CD8-positive, alpha-beta memory T cell (primary cell): ENCODE data around the gene NIM1K. TPM values are rescaled to one million over a fixed set of nuclear protein-coding genes. Genes with fewer than 3 reads are reported as not detected.
"Not testable (repeated sequence)": the region's sequence is repeated elsewhere in the genome, so short reads cannot be mapped to it uniquely, and the experiment has no call there.

Experiments used
- CTCF ChIA-PET: fragments of 350-600 bp; sonication (Branson Sonifier 250); formaldehyde crosslinking; loops from one replicate; lab custom pipeline; 2021; ENCODE audit warnings: antibody characterized with exemption; lab: Charles Lee
- POLR2A ChIA-PET: fragments of 350-600 bp; sonication (Branson Sonifier 250); formaldehyde crosslinking; loops from one replicate; lab custom pipeline; 2021; ENCODE audit warnings: antibody characterized with exemption; lab: Charles Lee
- DNase-seq, 5 donors: peaks; one replicate each; pipeline versions ENCODE4 v3.0.0 to v3.0.0-alpha.2; 2020 to 2022; ENCODE audit warnings: mixed read lengths in 1 of 5
- H3K27ac ChIP-seq: one replicate; pipeline ENCODE4 v1.7.0; 2013; ENCODE audit warnings: low read depth, mild to moderate bottlenecking, low read length, moderate library complexity
- H3K27me3 ChIP-seq: 2 replicates; pipeline ENCODE4 v1.7.0; 2013; ENCODE audit warnings: low read length, mild to moderate bottlenecking; ENCODE audit not compliant: insufficient read depth, poor library complexity, severe bottlenecking
- H3K36me3 ChIP-seq: 2 replicates; pipeline ENCODE4 v1.7.0; 2013; ENCODE audit warnings: mild to moderate bottlenecking, low read length, moderate library complexity; ENCODE audit not compliant: insufficient read depth
- H3K4me1 ChIP-seq: 2 replicates; pipeline ENCODE4 v1.7.0; 2013; ENCODE audit warnings: mild to moderate bottlenecking, low read length, moderate library complexity; ENCODE audit not compliant: insufficient read depth
- H3K4me3 ChIP-seq: 2 replicates; pipeline ENCODE4 v1.7.0; 2013; ENCODE audit warnings: mild to moderate bottlenecking, low read length
- H3K9me3 ChIP-seq: 2 replicates; pipeline ENCODE4 v1.7.0; 2013; ENCODE audit warnings: mild to moderate bottlenecking, low read length
- H3K27ac Mint-ChIP-seq, 8 donors: one replicate each; pipeline ENCODE4 v1.8.0; 2020 to 2021; ENCODE audit warnings: mixed read lengths in 8 of 8, mild to moderate bottlenecking in 6 of 8, inconsistent platforms in 3 of 8, moderate library complexity in 3 of 8
- H3K27me3 Mint-ChIP-seq, 2 donors: one replicate each; pipeline ENCODE4 v1.8.0; 2020 to 2021; ENCODE audit warnings: mixed read lengths in 2 of 2, mild to moderate bottlenecking in 1 of 2, moderate library complexity in 1 of 2
- H3K36me3 Mint-ChIP-seq, 3 donors: one replicate each; pipeline ENCODE4 v1.8.0; 2020 to 2021; ENCODE audit warnings: mixed read lengths in 3 of 3, inconsistent platforms in 1 of 3, mild to moderate bottlenecking in 1 of 3
- H3K4me1 Mint-ChIP-seq, 3 donors: one replicate each; pipeline ENCODE4 v1.8.0; 2020 to 2021; ENCODE audit warnings: mixed read lengths in 3 of 3, inconsistent platforms in 1 of 3, mild to moderate bottlenecking in 1 of 3
- H3K4me3 Mint-ChIP-seq, 7 donors: one replicate each; pipeline ENCODE4 v1.8.0; 2020 to 2021; ENCODE audit warnings: mixed read lengths in 7 of 7, mild to moderate bottlenecking in 6 of 7, moderate library complexity in 4 of 7, inconsistent platforms in 2 of 7
- H3K9me3 Mint-ChIP-seq, 5 donors: one replicate each; pipeline ENCODE4 v1.8.0; 2020 to 2022; ENCODE audit warnings: mixed read lengths in 5 of 5, mild to moderate bottlenecking in 3 of 5, moderate library complexity in 2 of 5, inconsistent platforms in 1 of 5
- polyA plus RNA-seq: library from polyadenylated mRNA; unstranded; fragments of 300-500 nt; fragmentation: Illumina TruSeq; gene quantifications from one replicate; pipeline ENCODE4 v1.2.3, GENCODE V29; 2021
- total RNA-seq, 2 experiments: library from RNA; stranded (reverse); gene quantifications; one replicate each; pipeline ENCODE4 v1.2.3, GENCODE V29; 2021

NIM1K gene
- total and polyA plus RNA-seq, 3 experiments from 2014 or later: 0.20 to 0.70 (median 0.40) TPM

DNA sequence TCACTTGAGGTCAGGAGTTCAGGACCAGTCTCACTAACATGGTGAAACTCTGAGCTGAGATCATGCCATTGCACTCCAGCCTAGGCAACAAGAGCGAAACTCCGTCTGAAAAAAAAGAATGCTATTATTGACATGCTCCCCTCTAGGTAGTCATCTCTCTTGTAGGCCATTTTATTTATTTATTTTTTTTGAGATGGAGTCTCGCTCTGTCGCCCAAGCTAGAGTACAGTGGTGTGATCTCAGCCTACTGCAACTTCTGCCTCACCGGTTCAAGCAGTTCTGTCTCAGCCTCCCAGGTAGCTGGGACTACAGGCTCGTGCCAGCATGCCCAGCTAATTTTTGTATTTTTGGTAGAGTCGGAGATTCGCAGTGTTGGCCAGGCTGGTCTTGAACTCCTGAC lies 20.6 kb upstream of the NIM1K start:
- no peaks in the 10 kb centered on the region for H3K4me1 ChIP-seq
- H3K36me3 Mint-ChIP-seq: peaks cover 10 to 61% (median 31%) of the 10 kb centered on the region in 3 donors
- no peaks in the 10 kb centered on the region for H3K27me3 ChIP-seq
- H3K27me3 Mint-ChIP-seq: no peaks in the 10 kb centered on the region
- H3K4me3 Mint-ChIP-seq: no peak overlapping the region
- DNase-seq: no peak
- H3K4me1 Mint-ChIP-seq: peaks cover 3 to 12% (median 5%) of the 10 kb centered on the region in 3 donors
- H3K27ac ChIP-seq: no peak overlapping the region
- peak overlapping the region in 1 of 8 donors; percentile 84 for H3K27ac Mint-ChIP-seq
- CTCF ChIA-PET: no interaction called here
- H3K4me3 ChIP-seq: no peak overlapping the region
- POLR2A ChIA-PET: no interaction called here
- no peaks in the 10 kb centered on the region for H3K9me3 Mint-ChIP-seq
- H3K9me3 ChIP-seq: no peaks in the 10 kb centered on the region
- H3K36me3 ChIP-seq: peaks cover 13% of the 10 kb centered on the region

DNA sequence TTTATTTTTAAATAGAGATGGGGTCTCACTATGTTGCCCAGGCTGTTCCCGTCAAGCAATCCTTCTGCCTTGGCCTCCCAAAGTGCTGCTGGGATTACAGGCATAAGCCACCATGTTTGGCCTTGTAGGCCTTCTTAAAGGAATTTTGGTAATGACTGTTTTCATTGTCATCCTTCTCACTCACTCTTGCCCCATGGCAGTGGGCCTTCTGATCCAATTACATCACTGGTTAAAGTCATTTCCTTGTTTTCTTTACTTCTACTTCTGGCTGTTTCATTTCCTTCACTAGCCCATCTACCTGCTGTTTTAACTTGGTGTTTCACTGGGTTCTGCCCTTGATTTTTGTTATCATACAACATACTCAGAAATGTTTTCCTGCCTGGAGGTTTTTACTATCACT lies 20.1 kb upstream of the NIM1K start:
- H3K4me1 Mint-ChIP-seq: peaks cover under 1 to 9% (median 3%) of the 10 kb centered on the region in 3 donors
- H3K27me3 Mint-ChIP-seq: no peaks in the 10 kb centered on the region
- POLR2A ChIA-PET: no interaction called here
- no peaks in the 10 kb centered on the region for H3K9me3 ChIP-seq
- no peak overlapping the region for H3K27ac ChIP-seq
- no peak overlapping the region for H3K4me3 Mint-ChIP-seq
- H3K27me3 ChIP-seq: no peaks in the 10 kb centered on the region
- peaks cover 13% of the 10 kb centered on the region for H3K36me3 ChIP-seq
- no peak for DNase-seq
- CTCF ChIA-PET: no interaction called here
- no peaks in the 10 kb centered on the region for H3K9me3 Mint-ChIP-seq
- peak overlapping the region in 3 of 8 donors; percentile 71 to 84 (median 78) for H3K27ac Mint-ChIP-seq
- peaks cover 10 to 61% (median 31%) of the 10 kb centered on the region in 3 donors for H3K36me3 Mint-ChIP-seq
- no peak overlapping the region for H3K4me3 ChIP-seq
- H3K4me1 ChIP-seq: no peaks in the 10 kb centered on the region

DNA sequence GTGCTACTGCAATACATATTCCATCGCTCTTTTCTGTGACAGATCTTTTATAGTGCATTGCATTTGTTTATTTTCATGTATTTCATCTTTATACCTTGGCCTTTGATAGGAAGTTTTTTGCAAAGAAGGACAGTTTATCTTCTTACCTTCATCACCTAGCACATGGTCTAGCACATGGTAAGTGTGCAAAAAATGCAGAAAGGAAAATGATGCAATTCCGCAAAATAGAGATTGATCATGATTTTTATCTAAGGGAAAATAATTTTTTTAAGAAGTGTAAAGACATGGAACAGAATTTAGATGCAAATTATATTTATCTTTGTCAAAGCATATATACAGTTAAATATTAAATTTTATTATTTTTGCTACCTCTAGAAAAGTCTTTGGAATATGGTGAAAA lies 19.2 kb upstream of the NIM1K start:
- Histone ChIP-seq H3K27ac (no peak overlapping the region), H3K36me3 (peaks cover 13% of the 10 kb centered on the region), H3K27me3 (no peaks in the 10 kb centered on the region), H3K4me3 (no peak overlapping the region), H3K9me3 (no peaks in the 10 kb centered on the region), H3K4me1 (no peaks in the 10 kb centered on the region)
- peaks cover 0 to 7% (median 2%) of the 10 kb centered on the region in 3 donors for H3K4me1 Mint-ChIP-seq
- ChIA-PET POLR2A (no interaction called here), CTCF (interaction anchor here (1.0 kb wide), 1 partner anchor 67 kb away, joined by 3 read pairs; no protein-coding TSS in a partner anchor)
- H3K4me3 Mint-ChIP-seq: no peak overlapping the region
- H3K9me3 Mint-ChIP-seq: no peaks in the 10 kb centered on the region
- no peak overlapping the region for H3K27ac Mint-ChIP-seq
- peaks cover 10 to 65% (median 35%) of the 10 kb centered on the region in 3 donors for H3K36me3 Mint-ChIP-seq
- DNase-seq: no peak
- no peaks in the 10 kb centered on the region for H3K27me3 Mint-ChIP-seq

DNA sequence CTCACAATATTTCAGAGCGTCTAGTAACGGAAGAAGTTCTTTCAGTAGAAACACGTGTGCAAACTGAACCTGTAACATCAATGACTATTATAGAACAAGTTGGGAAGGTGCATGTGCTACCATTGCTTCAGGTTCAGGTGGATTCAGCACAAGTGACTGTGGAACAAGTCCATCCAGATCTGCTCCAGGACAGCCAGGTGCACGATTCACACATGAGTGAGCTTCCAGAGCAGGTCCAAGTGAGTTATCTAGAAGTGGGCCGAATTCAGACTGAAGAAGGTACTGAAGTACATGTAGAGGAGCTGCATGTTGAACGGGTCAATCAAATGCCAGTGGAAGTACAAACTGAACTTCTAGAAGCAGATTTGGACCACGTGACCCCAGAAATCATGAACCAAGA lies 17.4 kb upstream of the NIM1K start:
- Mint-ChIP-seq H3K27ac (peak overlapping the region in 2 of 8 donors; percentile 8 to 51), H3K36me3 (peaks cover 10 to 56% (median 32%) of the 10 kb centered on the region in 3 donors), H3K4me1 (peaks cover 0 to 2% (median 0%) of the 10 kb centered on the region in 3 donors), H3K9me3 (no peaks in the 10 kb centered on the region), H3K27me3 (no peaks in the 10 kb centered on the region), H3K4me3 (no peak overlapping the region)
- Histone ChIP-seq H3K27me3 (no peaks in the 10 kb centered on the region), H3K9me3 (no peaks in the 10 kb centered on the region), H3K4me1 (no peaks in the 10 kb centered on the region), H3K27ac (no peak overlapping the region), H3K36me3 (peaks cover 13% of the 10 kb centered on the region), H3K4me3 (no peak overlapping the region)
- no peak for DNase-seq
- ChIA-PET POLR2A (no interaction called here), CTCF (no interaction called here)

DNA sequence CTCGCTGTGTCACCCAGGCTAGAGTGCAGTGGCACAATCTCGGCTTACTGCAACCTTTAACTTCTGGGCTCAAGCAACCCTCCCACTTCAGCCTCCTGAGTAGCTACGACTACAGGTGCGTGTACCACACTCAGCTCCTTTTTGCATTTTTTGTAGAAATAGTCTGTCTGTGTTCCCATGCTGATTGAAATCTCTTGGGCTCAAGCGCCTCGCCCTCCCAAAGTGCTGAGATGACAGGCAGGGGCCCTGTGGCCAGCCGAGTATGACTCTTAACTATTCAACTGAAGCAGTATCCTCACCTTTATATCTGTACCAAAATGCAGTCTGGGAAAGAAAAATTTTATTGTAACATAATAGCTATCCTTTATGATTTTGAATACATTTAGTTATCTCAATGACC lies 12.2 kb upstream of the NIM1K start:
- no peaks in the 10 kb centered on the region for H3K36me3 ChIP-seq
- Mint-ChIP-seq H3K4me1 (no peaks in the 10 kb centered on the region), H3K9me3 (no peaks in the 10 kb centered on the region), H3K4me3 (no peak overlapping the region), H3K36me3 (peaks cover 8 to 40% (median 14%) of the 10 kb centered on the region in 3 donors), H3K27ac (peak overlapping the region in 1 of 8 donors; percentile 55), H3K27me3 (no peaks in the 10 kb centered on the region)
- ChIA-PET CTCF (no interaction called here), POLR2A (no interaction called here)
- DNase-seq: no peak
- H3K4me3 ChIP-seq: no peak overlapping the region
- H3K27ac ChIP-seq: no peak overlapping the region
- no peaks in the 10 kb centered on the region for H3K27me3 ChIP-seq
- H3K9me3 ChIP-seq: no peaks in the 10 kb centered on the region
- no peaks in the 10 kb centered on the region for H3K4me1 ChIP-seq

DNA sequence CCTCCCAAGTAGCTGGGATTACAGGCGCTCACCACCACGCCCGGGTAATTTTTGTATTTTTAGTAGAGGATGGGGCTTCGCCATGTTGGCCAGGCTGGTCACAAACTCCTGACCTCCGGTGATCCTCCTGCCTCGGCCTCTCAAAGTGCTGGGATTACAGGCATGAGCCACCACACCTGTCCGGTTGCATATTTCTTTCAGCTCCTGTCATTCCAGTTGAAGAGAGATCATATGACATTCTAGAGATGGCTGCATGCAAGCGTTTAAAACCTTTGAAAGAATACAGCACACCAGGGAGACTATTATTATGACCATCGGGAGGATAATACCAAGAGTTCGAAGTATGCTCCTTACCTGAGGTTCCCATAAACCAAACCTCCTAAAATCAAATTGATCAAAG lies 9.6 kb upstream of the NIM1K start:
- H3K27me3 ChIP-seq: no peaks in the 10 kb centered on the region
- no peaks in the 10 kb centered on the region for H3K4me1 Mint-ChIP-seq
- H3K4me3 Mint-ChIP-seq: no peak overlapping the region
- H3K27me3 Mint-ChIP-seq: no peaks in the 10 kb centered on the region
- POLR2A ChIA-PET: no interaction called here
- no peaks in the 10 kb centered on the region for H3K4me1 ChIP-seq
- no peak for DNase-seq
- CTCF ChIA-PET: interaction anchor here (1.5 kb wide), 1 partner anchor 9 kb away, joined by 3 read pairs; the partner anchor contains the start of gene NIM1K
- H3K36me3 ChIP-seq: no peaks in the 10 kb centered on the region
- no peaks in the 10 kb centered on the region for H3K9me3 ChIP-seq
- no peaks in the 10 kb centered on the region for H3K9me3 Mint-ChIP-seq
- H3K27ac ChIP-seq: no peak overlapping the region
- no peak overlapping the region for H3K4me3 ChIP-seq
- peaks cover 8 to 24% (median 8%) of the 10 kb centered on the region in 3 donors for H3K36me3 Mint-ChIP-seq
- H3K27ac Mint-ChIP-seq: no peak overlapping the region

DNA sequence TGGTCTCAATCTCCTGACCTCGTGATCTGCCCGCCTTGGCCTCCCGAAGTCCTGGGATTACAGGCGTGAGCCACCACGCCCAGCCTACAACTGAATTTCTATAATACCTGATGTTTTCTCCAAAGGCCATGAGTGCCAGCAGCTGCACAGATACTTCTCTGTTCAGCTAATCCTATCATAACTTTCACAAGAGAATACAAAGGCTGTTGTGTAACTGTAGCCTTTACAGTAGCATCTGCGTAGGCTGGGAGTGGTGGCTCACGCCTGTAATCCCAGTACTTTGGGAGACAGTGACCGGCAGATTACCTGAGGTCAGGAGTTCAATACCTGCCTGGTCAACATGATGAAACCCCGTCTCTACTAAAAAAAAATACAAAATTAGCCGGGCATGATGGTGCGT lies 8.9 kb upstream of the NIM1K start:
- H3K27ac Mint-ChIP-seq, H3K27me3 ChIP-seq, H3K27me3 Mint-ChIP-seq, H3K27ac ChIP-seq, H3K4me3 ChIP-seq, CTCF ChIA-PET, H3K4me3 Mint-ChIP-seq, POLR2A ChIA-PET, H3K9me3 Mint-ChIP-seq, DNase-seq, H3K36me3 ChIP-seq, H3K4me1 Mint-ChIP-seq, H3K9me3 ChIP-seq, H3K4me1 ChIP-seq: not testable (repeated sequence)
- H3K36me3 Mint-ChIP-seq: peaks cover 6 to 22% (median 11%) of the 10 kb centered on the region in 3 donors

DNA sequence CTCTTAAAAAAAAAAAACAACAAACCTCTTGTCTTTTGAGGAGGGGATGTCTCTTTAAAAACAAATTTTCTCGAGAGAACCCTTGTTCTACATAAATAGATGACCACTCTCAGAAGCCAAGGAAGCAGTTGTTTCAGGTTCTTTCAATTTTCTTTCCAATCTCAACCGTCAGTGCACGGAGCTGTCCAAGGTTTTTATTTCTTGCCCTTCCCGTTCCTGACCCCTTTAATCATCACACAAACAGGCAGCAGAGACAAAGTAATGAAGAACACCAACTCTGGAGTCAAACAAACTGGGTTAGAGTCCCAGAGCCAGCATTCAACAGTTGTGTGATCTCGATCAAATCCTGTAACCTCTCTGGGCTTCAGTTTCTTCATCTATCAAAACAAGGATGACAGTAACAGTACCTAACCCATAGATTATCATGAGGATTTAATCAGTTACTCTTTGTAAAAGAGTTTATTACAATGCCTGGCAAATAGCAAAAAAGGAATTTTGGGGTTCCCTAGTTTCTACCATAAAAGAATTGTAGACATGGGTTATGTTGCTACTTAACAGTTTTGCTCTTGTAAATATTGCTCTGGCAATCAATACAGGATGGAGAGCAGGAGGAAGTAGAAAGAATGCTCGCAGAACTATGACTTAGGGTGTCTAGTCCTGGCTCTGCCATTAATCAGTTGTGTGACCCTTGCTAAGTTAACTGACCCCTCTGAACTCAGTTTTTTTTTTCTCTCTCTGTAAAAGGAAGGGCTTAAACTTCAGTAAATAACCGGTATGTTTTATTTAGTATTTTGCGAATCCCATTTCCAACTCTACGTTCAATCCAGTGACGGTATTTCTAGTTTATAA lies 1.0 kb upstream of the NIM1K start:
- H3K27me3 Mint-ChIP-seq: peaks cover 11 to 30% of the 10 kb centered on the region in 2 donors
- H3K36me3 Mint-ChIP-seq: peaks cover 0 to 8% (median 6%) of the 10 kb centered on the region in 3 donors
- Histone ChIP-seq H3K4me1 (peaks cover 8% of the 10 kb centered on the region), H3K4me3 (no peak overlapping the region), H3K27ac (no peak overlapping the region), H3K27me3 (peaks cover 9% of the 10 kb centered on the region), H3K9me3 (no peaks in the 10 kb centered on the region), H3K36me3 (no peaks in the 10 kb centered on the region)
- H3K27ac Mint-ChIP-seq: no peak overlapping the region
- no peak for DNase-seq
- peak overlapping the region; percentile 59 to 91 (median 86) for H3K4me3 Mint-ChIP-seq
- H3K4me1 Mint-ChIP-seq: peaks cover 19 to 30% (median 25%) of the 10 kb centered on the region in 3 donors
- ChIA-PET POLR2A (interaction anchor here (0.5 to 1.5 kb wide), 2 partner anchors 199 to 293 kb away, joined by 3 read pairs; partner anchors contain the start of gene TMEM267), CTCF (interaction anchor here (0.8 kb wide), 1 partner anchor 9 kb away, joined by 3 read pairs; no protein-coding TSS in a partner anchor)
- peaks cover 0 to 5% (median 0%) of the 10 kb centered on the region in 5 donors for H3K9me3 Mint-ChIP-seq
